ENCODE results near the gene ZNF23.

Gene ZNF23

GRCh38 chr16:71423865-71424264 lies 38.2 kb downstream of the ZNF23 start:
- no peaks in the 10 kb centered on the region for H4K20me1 ChIP-seq (ENCODE audit: insufficient read depth, low read length)
- no peak overlapping the region for H2AFZ ChIP-seq (ENCODE audit: low read depth, low read length)
- H3K27me3 ChIP-seq (ENCODE audit: low read depth, low read length), result peaks cover 6% of the 10 kb centered on the region
- no peaks in the 10 kb centered on the region for H3K36me3 ChIP-seq (replicated peaks; ENCODE audit: low read depth, low read length)
- TF ChIP-seq EZH2phosphoT487 (IDR thresholded peaks at IDR 0.05; ENCODE audit: low read depth) (no peak), CTCF (IDR thresholded peaks at IDR 0.05; ENCODE audit: low read depth, low read length) (no peak)
- H3K79me2 ChIP-seq (ENCODE audit: low read length), result no peaks in the 10 kb centered on the region
- no peak overlapping the region for H3K9ac ChIP-seq (ENCODE audit: low read length)
- H3K4me2 ChIP-seq (ENCODE audit: low read length), result no peak overlapping the region
- H3K4me1 ChIP-seq (ENCODE audit: low read length), result no peaks in the 10 kb centered on the region
- no peak overlapping the region for H3K4me3 ChIP-seq (ENCODE audit: low read length)
- H3K9me3 ChIP-seq (ENCODE audit: insufficient read depth, low read length), result no peaks in the 10 kb centered on the region
- no peak overlapping the region for H3K27ac ChIP-seq (ENCODE audit: low read length)

- H3K79me2 ChIP-seq (ENCODE audit: low read length), result no peaks in the 10 kb centered on the region
- no peaks in the 10 kb centered on the region for H4K20me1 ChIP-seq (ENCODE audit: insufficient read depth, low read length)
- H3K36me3 ChIP-seq (replicated peaks; ENCODE audit: low read depth, low read length), result no peaks in the 10 kb centered on the region
- H2AFZ ChIP-seq (ENCODE audit: low read depth, low read length), result no peak overlapping the region
- no peak overlapping the region for H3K27ac ChIP-seq (ENCODE audit: low read length)
- no peaks in the 10 kb centered on the region for H3K4me1 ChIP-seq (ENCODE audit: low read length)
- no peaks in the 10 kb centered on the region for H3K9me3 ChIP-seq (ENCODE audit: insufficient read depth, low read length)
- TF ChIP-seq CTCF (IDR thresholded peaks at IDR 0.05; ENCODE audit: low read depth, low read length) (no peak), EZH2phosphoT487 (IDR thresholded peaks at IDR 0.05; ENCODE audit: low read depth) (no peak)
- H3K4me2 ChIP-seq (ENCODE audit: low read length), result no peak overlapping the region
- no peak overlapping the region for H3K4me3 ChIP-seq (ENCODE audit: low read length)
- H3K27me3 ChIP-seq (ENCODE audit: low read depth, low read length), result peaks cover 14% of the 10 kb centered on the region
- no peak overlapping the region for H3K9ac ChIP-seq (ENCODE audit: low read length)
These were observed 39.0 kb downstream of the ZNF23 start for GRCh38 chr16:71423016-71423415.

GRCh38 chr16:71421911-71422310 lies 40.1 kb downstream of the ZNF23 start:
- peaks cover 21% of the 10 kb centered on the region for H3K27me3 ChIP-seq (ENCODE audit: low read depth, low read length)
- no peak overlapping the region for H2AFZ ChIP-seq (ENCODE audit: low read depth, low read length)
- no peaks in the 10 kb centered on the region for H3K36me3 ChIP-seq (replicated peaks; ENCODE audit: low read depth, low read length)
- H3K4me1 ChIP-seq (ENCODE audit: low read length), result no peaks in the 10 kb centered on the region
- peak; percentile 42 for TF ChIP-seq CTCF (IDR thresholded peaks at IDR 0.05; ENCODE audit: low read depth, low read length)
- no peak for TF ChIP-seq EZH2phosphoT487 (IDR thresholded peaks at IDR 0.05; ENCODE audit: low read depth)
- no peak overlapping the region for H3K4me3 ChIP-seq (ENCODE audit: low read length)
- H3K4me2 ChIP-seq (ENCODE audit: low read length), result no peak overlapping the region
- H3K79me2 ChIP-seq (ENCODE audit: low read length), result no peaks in the 10 kb centered on the region
- no peaks in the 10 kb centered on the region for H4K20me1 ChIP-seq (ENCODE audit: insufficient read depth, low read length)
- H3K9ac ChIP-seq (ENCODE audit: low read length), result no peak overlapping the region
- no peaks in the 10 kb centered on the region for H3K9me3 ChIP-seq (ENCODE audit: insufficient read depth, low read length)
- no peak overlapping the region for H3K27ac ChIP-seq (ENCODE audit: low read length)

- H3K4me1 ChIP-seq (ENCODE audit: low read length), result peaks cover 8% of the 10 kb centered on the region; the same call in 1 of the 2 replicates
- H3K79me2 ChIP-seq (ENCODE audit: low read length), result no peaks in the 10 kb centered on the region
- H3K9me3 ChIP-seq (ENCODE audit: insufficient read depth, low read length), result no peaks in the 10 kb centered on the region
- H3K27ac ChIP-seq (ENCODE audit: low read length), result no peak overlapping the region
- H2AFZ ChIP-seq (ENCODE audit: low read depth, low read length), result no peak overlapping the region
- TF ChIP-seq EZH2phosphoT487 (IDR thresholded peaks at IDR 0.05; ENCODE audit: low read depth) (no peak), CTCF (IDR thresholded peaks at IDR 0.05; ENCODE audit: low read depth, low read length) (no peak)
- peaks cover 43% of the 10 kb centered on the region for H3K27me3 ChIP-seq (ENCODE audit: low read depth, low read length)
- no peaks in the 10 kb centered on the region for H4K20me1 ChIP-seq (ENCODE audit: insufficient read depth, low read length)
- H3K9ac ChIP-seq (ENCODE audit: low read length), result no peak overlapping the region
- H3K36me3 ChIP-seq (replicated peaks; ENCODE audit: low read depth, low read length), result no peaks in the 10 kb centered on the region
- H3K4me2 ChIP-seq (ENCODE audit: low read length), result no peak overlapping the region
- no peak overlapping the region for H3K4me3 ChIP-seq (ENCODE audit: low read length)
These were observed 48.0 kb downstream of the ZNF23 start for GRCh38 chr16:71414038-71414437.

Measured in OCI-LY3 (cell line).